GM23338 (cell line): ENCODE results near the gene RGS7. TPM values are rescaled to one million over a fixed set of nuclear protein-coding genes. Genes with fewer than 3 reads are reported as not detected.

Experiments
- ATAC-seq: fragments of 200-7000 bp; cut with Tn5 transposase; 3 replicates; pipeline ENCODE4 v1.9.1; 2020
- DNase-seq: peaks from one replicate; pipeline ENCODE4 v3.0.0-alpha.2; 2015; ENCODE audit warnings: low spot score
- H2AFZ ChIP-seq: fragments of 200-600 bp; sonication (generic); 2 replicates; pipeline ENCODE4 v1.8.0; 2016; ENCODE audit warnings: antibody characterized with exemption, mild to moderate bottlenecking, moderate library complexity
- H3F3A ChIP-seq: fragments of 200-600 bp; sonication (generic); replicated peaks from 2 replicates; pipeline ENCODE4 v1.8.0; 2017; ENCODE audit warnings: antibody characterized with exemption, mixed run types, low read depth
- H3K27ac ChIP-seq: fragments of 200-600 bp; sonication (generic); 2 replicates; pipeline ENCODE4 v1.6.1; 2016; ENCODE audit warnings: low read depth
- H3K27me3 ChIP-seq: fragments of 200-600 bp; sonication (generic); 2 replicates; pipeline ENCODE4 v1.8.0; 2016; ENCODE audit warnings: mild to moderate bottlenecking, mixed run types, moderate library complexity; ENCODE audit not compliant: insufficient read depth
- H3K36me3 ChIP-seq: fragments of 200-600 bp; sonication (generic); 2 replicates; pipeline ENCODE4 v1.8.0; 2016; ENCODE audit warnings: mild to moderate bottlenecking; ENCODE audit not compliant: insufficient read depth
- H3K4me1 ChIP-seq: fragments of 200-600 bp; sonication (generic); 2 replicates; pipeline ENCODE4 v1.8.0; 2016; ENCODE audit warnings: mild to moderate bottlenecking, moderate library complexity; ENCODE audit not compliant: insufficient read depth
- H3K4me2 ChIP-seq: fragments of 200-600 bp; sonication (generic); 2 replicates; pipeline ENCODE4 v1.7.1; 2017; ENCODE audit warnings: mixed run types
- H3K4me3 ChIP-seq: fragments of 200-600 bp; sonication (generic); 2 replicates; pipeline ENCODE4 v1.6.1; 2016; ENCODE audit warnings: mixed run types
- H3K79me2 ChIP-seq: fragments of 200-600 bp; sonication (generic); replicated peaks from 2 replicates; pipeline ENCODE4 v1.8.0; 2017; ENCODE audit warnings: mild to moderate bottlenecking; ENCODE audit not compliant: insufficient read depth
- H3K9me2 ChIP-seq: fragments of 200-600 bp; sonication (generic); 2 replicates; pipeline ENCODE4 v1.8.0; 2017; ENCODE audit not compliant: insufficient read depth
- H4K20me1 ChIP-seq: fragments of 200-600 bp; sonication (generic); replicated peaks from 2 replicates; pipeline ENCODE4 v1.8.0; 2017; ENCODE audit warnings: mild to moderate bottlenecking; ENCODE audit not compliant: insufficient read depth
- H3K27ac Mint-ChIP-seq: 2 replicates; pipeline ENCODE4 v1.8.0; 2020; ENCODE audit warnings: inconsistent platforms, mild to moderate bottlenecking, moderate library complexity, mixed read lengths
- H3K27me3 Mint-ChIP-seq: 3 replicates; pipeline ENCODE4 v1.8.0; 2022; ENCODE audit warnings: low read depth, mild to moderate bottlenecking, moderate library complexity, mixed read lengths, inconsistent platforms; ENCODE audit not compliant: insufficient read depth, poor library complexity
- H3K36me3 Mint-ChIP-seq: 3 replicates; pipeline ENCODE4 v1.8.0; 2021; ENCODE audit warnings: low read depth, mild to moderate bottlenecking, inconsistent platforms, moderate library complexity, mixed read lengths
- H3K4me1 Mint-ChIP-seq: 3 replicates; pipeline ENCODE4 v1.8.0; 2020; ENCODE audit warnings: mild to moderate bottlenecking, inconsistent platforms, mixed read lengths
- H3K4me3 Mint-ChIP-seq: 3 replicates; pipeline ENCODE4 v1.8.0; 2021; ENCODE audit warnings: moderate library complexity, mild to moderate bottlenecking, inconsistent platforms, mixed read lengths
- H3K9me3 Mint-ChIP-seq: 3 replicates; pipeline ENCODE4 v1.8.0; 2020; ENCODE audit warnings: moderate library complexity, mild to moderate bottlenecking, inconsistent platforms, mixed read lengths
- CREB1 ChIP-seq: fragments of 250-450 bp; sonication (Bioruptor Pico); IDR thresholded peaks from 2 replicates; pipeline ENCODE4 v1.5.0; 2020; ENCODE audit warnings: low read depth, mild to moderate bottlenecking, moderate library complexity
- EZH2 ChIP-seq: fragments of 200-600 bp; sonication (generic); IDR thresholded peaks from one replicate; pipeline ENCODE4 v1.8.0; 2017; ENCODE audit warnings: antibody characterized with exemption, mild to moderate bottlenecking, low read depth; ENCODE audit not compliant: unreplicated experiment
- EZH2phosphoT487 ChIP-seq: fragments of 200-600 bp; sonication (generic); IDR thresholded peaks from one replicate; pipeline ENCODE4 v1.8.1; 2018; ENCODE audit warnings: antibody characterized with exemption; ENCODE audit not compliant: unreplicated experiment
- JUNB ChIP-seq: IDR thresholded peaks from one replicate; pipeline ENCODE4 v1.6.1; 2016; ENCODE audit warnings: antibody characterized with exemption; ENCODE audit not compliant: unreplicated experiment
- NANOG ChIP-seq: IDR thresholded peaks from 2 replicates; pipeline ENCODE4 v1.6.1; 2016; ENCODE audit warnings: antibody characterized with exemption, borderline replicate concordance
- POLR2AphosphoS5 ChIP-seq: IDR thresholded peaks from 2 replicates; pipeline ENCODE4 v1.6.1; 2016; ENCODE audit warnings: antibody characterized with exemption, low read depth
- STAT1 ChIP-seq: IDR thresholded peaks from one replicate; pipeline ENCODE4 v1.6.1; 2016; ENCODE audit warnings: antibody characterized with exemption; ENCODE audit not compliant: unreplicated experiment
- ZNF114 ChIP-seq: fragments of 250-450 bp; sonication (Bioruptor Pico); IDR thresholded peaks from 2 replicates; pipeline ENCODE4 v1.5.0; 2020; ENCODE audit warnings: mild to moderate bottlenecking, moderate library complexity
- ZNF331 ChIP-seq: fragments of 250-450 bp; sonication (Bioruptor Pico); IDR thresholded peaks from 2 replicates; pipeline ENCODE4 v1.5.0; 2020; ENCODE audit warnings: low read depth, mild to moderate bottlenecking, moderate library complexity
- polyA plus RNA-seq: library from polyadenylated mRNA; unstranded; fragments of >200 nt; fragmentation: Nextera tagmentation; extraction: Ambion mirVana; gene quantifications from 2 replicates; pipeline ENCODE4 v1.2.1, GENCODE V29; 2016
- total RNA-seq: library from RNA; depleted of rRNA; stranded (reverse); fragments of >200 nt; shearing (Covaris generic); gene quantifications from 2 replicates; pipeline ENCODE4 v1.2.3, GENCODE V29; 2014
- TF ChIP-seq, protein P1 (sequence below), 2 experiments: fragments of 200-600 bp in 1 of 2; sonication (generic) in 1 of 2; conservative IDR thresholded peaks; 2 replicates each; pipeline versions ENCODE4 v1.5.1 to v1.6.1; 2016 to 2017; ENCODE audit warnings: antibody characterized with exemption in 2 of 2, low read depth in 2 of 2, mild to moderate bottlenecking in 2 of 2, moderate library complexity in 1 of 2
- TF ChIP-seq, protein P2 (sequence below): IDR thresholded peaks from one replicate; pipeline ENCODE4 v1.6.1; 2018; ENCODE audit warnings: antibody characterized with exemption; ENCODE audit not compliant: unreplicated experiment
- TF ChIP-seq, protein P3 (sequence below): fragments of 250-450 bp; sonication (Bioruptor Pico); IDR thresholded peaks from 2 replicates; pipeline ENCODE4 v1.5.0; 2020; ENCODE audit warnings: mild to moderate bottlenecking, moderate library complexity
- TF ChIP-seq, protein P4 (sequence below): IDR thresholded peaks from 2 replicates; pipeline ENCODE4 v1.6.1; 2016; ENCODE audit warnings: antibody characterized with exemption

RGS7 gene
- total and polyA plus RNA-seq, 2 experiments from 2014 or later: 2.0 to 2.2 TPM

DNA sequence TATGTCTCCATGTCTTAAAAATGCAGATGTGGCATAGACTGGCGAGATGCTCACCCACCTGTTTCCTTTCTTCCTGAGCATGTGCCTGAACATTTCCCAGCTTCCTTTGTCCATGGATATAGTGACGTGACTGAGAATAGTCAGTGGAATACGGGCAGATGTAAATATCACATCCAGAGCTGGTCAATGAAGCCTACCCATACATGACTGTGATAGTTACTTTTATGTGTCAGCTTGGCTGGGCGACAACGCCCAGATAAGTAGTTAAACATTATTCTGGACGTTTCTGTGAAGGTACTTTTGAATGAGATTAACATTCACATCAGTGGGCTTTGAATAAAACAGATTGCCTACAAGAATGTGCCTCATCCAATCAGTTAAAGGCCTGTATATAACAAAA lies 135.7 kb downstream of the RGS7 start:
- TF ChIP-seq EZH2phosphoT487 (no peak), CREB1 (CRISPR knock-in tag) (no peak), EZH2 (no peak), STAT1 (no peak), POLR2AphosphoS5 (no peak), ZNF114 (CRISPR knock-in tag) (no peak), ZNF331 (no peak), NANOG (no peak), JUNB (no peak)
- TF ChIP-seq, protein P1, sequence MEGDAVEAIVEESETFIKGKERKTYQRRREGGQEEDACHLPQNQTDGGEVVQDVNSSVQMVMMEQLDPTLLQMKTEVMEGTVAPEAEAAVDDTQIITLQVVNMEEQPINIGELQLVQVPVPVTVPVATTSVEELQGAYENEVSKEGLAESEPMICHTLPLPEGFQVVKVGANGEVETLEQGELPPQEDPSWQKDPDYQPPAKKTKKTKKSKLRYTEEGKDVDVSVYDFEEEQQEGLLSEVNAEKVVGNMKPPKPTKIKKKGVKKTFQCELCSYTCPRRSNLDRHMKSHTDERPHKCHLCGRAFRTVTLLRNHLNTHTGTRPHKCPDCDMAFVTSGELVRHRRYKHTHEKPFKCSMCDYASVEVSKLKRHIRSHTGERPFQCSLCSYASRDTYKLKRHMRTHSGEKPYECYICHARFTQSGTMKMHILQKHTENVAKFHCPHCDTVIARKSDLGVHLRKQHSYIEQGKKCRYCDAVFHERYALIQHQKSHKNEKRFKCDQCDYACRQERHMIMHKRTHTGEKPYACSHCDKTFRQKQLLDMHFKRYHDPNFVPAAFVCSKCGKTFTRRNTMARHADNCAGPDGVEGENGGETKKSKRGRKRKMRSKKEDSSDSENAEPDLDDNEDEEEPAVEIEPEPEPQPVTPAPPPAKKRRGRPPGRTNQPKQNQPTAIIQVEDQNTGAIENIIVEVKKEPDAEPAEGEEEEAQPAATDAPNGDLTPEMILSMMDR (conservative IDR thresholded peaks at IDR 0.05; ENCODE audit: low read depth in 2 of 2): no peak
- TF ChIP-seq, protein P2, sequence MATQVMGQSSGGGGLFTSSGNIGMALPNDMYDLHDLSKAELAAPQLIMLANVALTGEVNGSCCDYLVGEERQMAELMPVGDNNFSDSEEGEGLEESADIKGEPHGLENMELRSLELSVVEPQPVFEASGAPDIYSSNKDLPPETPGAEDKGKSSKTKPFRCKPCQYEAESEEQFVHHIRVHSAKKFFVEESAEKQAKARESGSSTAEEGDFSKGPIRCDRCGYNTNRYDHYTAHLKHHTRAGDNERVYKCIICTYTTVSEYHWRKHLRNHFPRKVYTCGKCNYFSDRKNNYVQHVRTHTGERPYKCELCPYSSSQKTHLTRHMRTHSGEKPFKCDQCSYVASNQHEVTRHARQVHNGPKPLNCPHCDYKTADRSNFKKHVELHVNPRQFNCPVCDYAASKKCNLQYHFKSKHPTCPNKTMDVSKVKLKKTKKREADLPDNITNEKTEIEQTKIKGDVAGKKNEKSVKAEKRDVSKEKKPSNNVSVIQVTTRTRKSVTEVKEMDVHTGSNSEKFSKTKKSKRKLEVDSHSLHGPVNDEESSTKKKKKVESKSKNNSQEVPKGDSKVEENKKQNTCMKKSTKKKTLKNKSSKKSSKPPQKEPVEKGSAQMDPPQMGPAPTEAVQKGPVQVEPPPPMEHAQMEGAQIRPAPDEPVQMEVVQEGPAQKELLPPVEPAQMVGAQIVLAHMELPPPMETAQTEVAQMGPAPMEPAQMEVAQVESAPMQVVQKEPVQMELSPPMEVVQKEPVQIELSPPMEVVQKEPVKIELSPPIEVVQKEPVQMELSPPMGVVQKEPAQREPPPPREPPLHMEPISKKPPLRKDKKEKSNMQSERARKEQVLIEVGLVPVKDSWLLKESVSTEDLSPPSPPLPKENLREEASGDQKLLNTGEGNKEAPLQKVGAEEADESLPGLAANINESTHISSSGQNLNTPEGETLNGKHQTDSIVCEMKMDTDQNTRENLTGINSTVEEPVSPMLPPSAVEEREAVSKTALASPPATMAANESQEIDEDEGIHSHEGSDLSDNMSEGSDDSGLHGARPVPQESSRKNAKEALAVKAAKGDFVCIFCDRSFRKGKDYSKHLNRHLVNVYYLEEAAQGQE: no peak
- TF ChIP-seq, protein P3, sequence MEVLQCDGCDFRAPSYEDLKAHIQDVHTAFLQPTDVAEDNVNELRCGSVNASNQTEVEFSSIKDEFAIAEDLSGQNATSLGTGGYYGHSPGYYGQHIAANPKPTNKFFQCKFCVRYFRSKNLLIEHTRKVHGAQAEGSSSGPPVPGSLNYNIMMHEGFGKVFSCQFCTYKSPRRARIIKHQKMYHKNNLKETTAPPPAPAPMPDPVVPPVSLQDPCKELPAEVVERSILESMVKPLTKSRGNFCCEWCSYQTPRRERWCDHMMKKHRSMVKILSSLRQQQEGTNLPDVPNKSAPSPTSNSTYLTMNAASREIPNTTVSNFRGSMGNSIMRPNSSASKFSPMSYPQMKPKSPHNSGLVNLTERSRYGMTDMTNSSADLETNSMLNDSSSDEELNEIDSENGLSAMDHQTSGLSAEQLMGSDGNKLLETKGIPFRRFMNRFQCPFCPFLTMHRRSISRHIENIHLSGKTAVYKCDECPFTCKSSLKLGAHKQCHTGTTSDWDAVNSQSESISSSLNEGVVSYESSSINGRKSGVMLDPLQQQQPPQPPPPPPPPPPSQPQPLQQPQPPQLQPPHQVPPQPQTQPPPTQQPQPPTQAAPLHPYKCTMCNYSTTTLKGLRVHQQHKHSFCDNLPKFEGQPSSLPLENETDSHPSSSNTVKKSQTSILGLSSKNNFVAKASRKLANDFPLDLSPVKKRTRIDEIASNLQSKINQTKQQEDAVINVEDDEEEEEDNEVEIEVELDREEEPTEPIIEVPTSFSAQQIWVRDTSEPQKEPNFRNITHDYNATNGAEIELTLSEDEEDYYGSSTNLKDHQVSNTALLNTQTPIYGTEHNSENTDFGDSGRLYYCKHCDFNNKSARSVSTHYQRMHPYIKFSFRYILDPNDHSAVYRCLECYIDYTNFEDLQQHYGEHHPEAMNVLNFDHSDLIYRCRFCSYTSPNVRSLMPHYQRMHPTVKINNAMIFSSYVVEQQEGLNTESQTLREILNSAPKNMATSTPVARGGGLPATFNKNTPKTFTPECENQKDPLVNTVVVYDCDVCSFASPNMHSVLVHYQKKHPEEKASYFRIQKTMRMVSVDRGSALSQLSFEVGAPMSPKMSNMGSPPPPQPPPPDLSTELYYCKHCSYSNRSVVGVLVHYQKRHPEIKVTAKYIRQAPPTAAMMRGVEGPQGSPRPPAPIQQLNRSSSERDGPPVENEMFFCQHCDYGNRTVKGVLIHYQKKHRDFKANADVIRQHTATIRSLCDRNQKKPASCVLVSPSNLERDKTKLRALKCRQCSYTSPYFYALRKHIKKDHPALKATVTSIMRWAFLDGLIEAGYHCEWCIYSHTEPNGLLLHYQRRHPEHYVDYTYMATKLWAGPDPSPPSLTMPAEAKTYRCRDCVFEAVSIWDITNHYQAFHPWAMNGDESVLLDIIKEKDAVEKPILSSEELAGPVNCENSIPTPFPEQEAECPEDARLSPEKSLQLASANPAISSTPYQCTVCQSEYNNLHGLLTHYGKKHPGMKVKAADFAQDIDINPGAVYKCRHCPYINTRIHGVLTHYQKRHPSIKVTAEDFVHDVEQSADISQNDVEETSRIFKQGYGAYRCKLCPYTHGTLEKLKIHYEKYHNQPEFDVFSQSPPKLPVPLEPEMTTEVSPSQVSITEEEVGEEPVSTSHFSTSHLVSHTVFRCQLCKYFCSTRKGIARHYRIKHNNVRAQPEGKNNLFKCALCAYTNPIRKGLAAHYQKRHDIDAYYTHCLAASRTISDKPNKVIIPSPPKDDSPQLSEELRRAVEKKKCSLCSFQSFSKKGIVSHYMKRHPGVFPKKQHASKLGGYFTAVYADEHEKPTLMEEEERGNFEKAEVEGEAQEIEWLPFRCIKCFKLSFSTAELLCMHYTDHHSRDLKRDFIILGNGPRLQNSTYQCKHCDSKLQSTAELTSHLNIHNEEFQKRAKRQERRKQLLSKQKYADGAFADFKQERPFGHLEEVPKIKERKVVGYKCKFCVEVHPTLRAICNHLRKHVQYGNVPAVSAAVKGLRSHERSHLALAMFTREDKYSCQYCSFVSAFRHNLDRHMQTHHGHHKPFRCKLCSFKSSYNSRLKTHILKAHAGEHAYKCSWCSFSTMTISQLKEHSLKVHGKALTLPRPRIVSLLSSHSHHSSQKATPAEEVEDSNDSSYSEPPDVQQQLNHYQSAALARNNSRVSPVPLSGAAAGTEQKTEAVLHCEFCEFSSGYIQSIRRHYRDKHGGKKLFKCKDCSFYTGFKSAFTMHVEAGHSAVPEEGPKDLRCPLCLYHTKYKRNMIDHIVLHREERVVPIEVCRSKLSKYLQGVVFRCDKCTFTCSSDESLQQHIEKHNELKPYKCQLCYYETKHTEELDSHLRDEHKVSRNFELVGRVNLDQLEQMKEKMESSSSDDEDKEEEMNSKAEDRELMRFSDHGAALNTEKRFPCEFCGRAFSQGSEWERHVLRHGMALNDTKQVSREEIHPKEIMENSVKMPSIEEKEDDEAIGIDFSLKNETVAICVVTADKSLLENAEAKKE (CRISPR knock-in tag): no peak
- TF ChIP-seq, protein P4, sequence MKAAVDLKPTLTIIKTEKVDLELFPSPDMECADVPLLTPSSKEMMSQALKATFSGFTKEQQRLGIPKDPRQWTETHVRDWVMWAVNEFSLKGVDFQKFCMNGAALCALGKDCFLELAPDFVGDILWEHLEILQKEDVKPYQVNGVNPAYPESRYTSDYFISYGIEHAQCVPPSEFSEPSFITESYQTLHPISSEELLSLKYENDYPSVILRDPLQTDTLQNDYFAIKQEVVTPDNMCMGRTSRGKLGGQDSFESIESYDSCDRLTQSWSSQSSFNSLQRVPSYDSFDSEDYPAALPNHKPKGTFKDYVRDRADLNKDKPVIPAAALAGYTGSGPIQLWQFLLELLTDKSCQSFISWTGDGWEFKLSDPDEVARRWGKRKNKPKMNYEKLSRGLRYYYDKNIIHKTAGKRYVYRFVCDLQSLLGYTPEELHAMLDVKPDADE: no peak
- H3K4me2 ChIP-seq: no peak overlapping the region
- H3K79me2 ChIP-seq: no peaks in the 10 kb centered on the region
- Mint-ChIP-seq H3K27ac (no peak overlapping the region), H3K4me1 (peaks cover 19% of the 10 kb centered on the region), H3K4me3 (no peak overlapping the region), H3K36me3 (peaks cover 11% of the 10 kb centered on the region), H3K27me3 (no peaks in the 10 kb centered on the region), H3K9me3 (peaks cover 8% of the 10 kb centered on the region; the same call in 2 of the 3 replicates)
- H3K4me1 ChIP-seq: peaks cover 23% of the 10 kb centered on the region
- no peaks in the 10 kb centered on the region for H3K9me2 ChIP-seq
- no peaks in the 10 kb centered on the region for H3K36me3 ChIP-seq
- no peaks in the 10 kb centered on the region for H4K20me1 ChIP-seq
- H3F3A ChIP-seq: no peaks in the 10 kb centered on the region
- DNase-seq: no peak
- H3K27ac ChIP-seq: no peak overlapping the region
- ATAC-seq: no peak
- H3K4me3 ChIP-seq: no peak overlapping the region
- H3K27me3 ChIP-seq: no peaks in the 10 kb centered on the region
- H2AFZ ChIP-seq: no peak overlapping the region
